Measurements from ENCODE around the gene HOXC11.

Gene HOXC11

GRCh38 chr12:53941187-53941586 is 31.7 kb upstream of the HOXC11 start:
- Histone ChIP-seq H3K27ac (peak overlapping the region in 1 of 21 experiments; percentile 42), H3K4me3 (peak overlapping the region in 1 of 7 experiments; percentile 39)

- Histone ChIP-seq H3K27ac (no peak overlapping the region), H3K4me3 (peak overlapping the region in 1 of 7 experiments; percentile 39)
Measured at GRCh38 chr12:53941750-53942149, 31.2 kb upstream of the HOXC11 start.

- H3K27ac ChIP-seq, result no peak overlapping the region
- H3K4me3 ChIP-seq, result no peak overlapping the region
Measured at GRCh38 chr12:53942467-53942997, 30.4 kb upstream of the HOXC11 start.

GRCh38 chr12:53944209-53944608 is 28.7 kb upstream of the HOXC11 start:
- Histone ChIP-seq H3K27ac (no peak overlapping the region), H3K4me3 (no peak overlapping the region)

- no peak overlapping the region for H3K4me3 ChIP-seq
- no peak overlapping the region for H3K27ac ChIP-seq
Measured at GRCh38 chr12:53944907-53945847, 27.7 kb upstream of the HOXC11 start.

DNA sequence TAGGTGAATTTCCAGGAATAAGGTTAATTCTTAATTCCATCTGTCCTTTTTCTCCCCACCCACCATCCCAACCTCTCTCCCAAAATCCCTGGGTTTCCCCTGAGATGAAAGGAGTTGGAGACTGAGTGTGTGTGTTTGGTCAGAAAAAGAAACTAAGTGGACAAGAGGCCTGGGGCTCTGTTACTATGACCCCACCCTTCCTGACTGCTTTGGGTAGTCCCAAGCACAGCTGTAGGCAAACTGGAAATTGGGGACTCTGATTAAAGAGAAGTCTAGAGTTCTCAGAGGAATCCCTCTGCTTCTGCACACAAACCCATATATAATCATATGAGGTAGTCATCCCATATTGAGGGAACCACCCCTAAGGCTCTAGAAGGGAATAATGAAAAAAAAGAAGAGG is 25.2 kb upstream of the HOXC11 start:
- H3K27ac ChIP-seq, result no peak overlapping the region

GRCh38 chr12:53948650-53949593 is 24.0 kb upstream of the HOXC11 start:
- no peak overlapping the region for H3K27ac ChIP-seq

More for the DNA sequence above, 25.2 kb upstream of the HOXC11 start:
- no peak overlapping the region for H3K4me3 ChIP-seq

GRCh38 chr12:53949631-53950436 is 23.1 kb upstream of the HOXC11 start:
- no peak overlapping the region for H3K4me3 ChIP-seq
- no peak overlapping the region for H3K27ac ChIP-seq

More at GRCh38 chr12:53948650-53949593, 24.0 kb upstream of the HOXC11 start:
- H3K4me3 ChIP-seq, result no peak overlapping the region

GRCh38 chr12:53950437-53950773 is 22.5 kb upstream of the HOXC11 start:
- Histone ChIP-seq H3K27ac (no peak overlapping the region), H3K4me3 (peak overlapping the region in 1 of 7 experiments; percentile 1)

DNA sequence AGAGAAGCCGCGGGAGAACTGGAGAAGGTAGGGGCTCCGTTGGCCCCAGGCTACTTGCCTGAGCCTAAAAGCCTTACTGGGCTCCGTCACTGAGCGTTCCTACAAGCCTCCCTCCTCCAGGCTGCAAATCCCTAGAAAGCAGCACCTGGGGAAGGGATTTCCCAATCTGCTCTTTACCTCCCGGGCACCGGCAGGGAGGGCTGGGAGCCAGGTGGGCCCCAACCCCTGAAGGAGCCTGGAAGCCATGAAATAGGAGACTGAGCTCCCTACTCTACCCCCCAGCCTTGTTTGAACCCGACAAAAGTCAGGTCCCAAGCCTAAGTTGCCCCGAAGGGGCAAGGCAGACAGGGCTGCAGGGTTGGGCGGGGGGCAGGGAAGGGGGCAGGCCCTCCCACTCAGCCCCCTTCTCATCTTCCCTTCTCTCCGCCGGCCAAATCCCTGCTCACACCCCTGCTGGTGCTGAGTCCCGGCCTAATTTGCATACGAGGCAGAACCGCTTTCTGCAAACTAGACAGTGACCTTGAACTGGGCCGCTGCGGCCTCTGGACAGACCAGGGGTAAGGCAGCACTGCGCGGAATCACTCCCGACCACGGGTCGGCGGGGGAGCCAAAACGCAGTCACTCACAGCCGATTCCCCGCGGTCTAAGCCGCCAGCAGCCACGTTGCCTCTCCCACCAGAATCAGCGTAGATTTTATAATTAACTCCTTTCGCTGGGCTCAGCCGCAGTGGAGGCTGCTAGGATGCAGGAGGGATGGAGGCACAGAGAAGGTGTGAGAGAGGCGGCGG is 21.9 kb upstream of the HOXC11 start:
- H3K4me3 ChIP-seq, result peak overlapping the region in 1 of 7 experiments; percentile 1

GRCh38 chr12:53951577-53952334 is 21.2 kb upstream of the HOXC11 start:
- Histone ChIP-seq H3K27ac (no peak overlapping the region), H3K4me3 (no peak overlapping the region)

More for the DNA sequence above, 21.9 kb upstream of the HOXC11 start:
- no peak overlapping the region for H3K27ac ChIP-seq

DNA sequence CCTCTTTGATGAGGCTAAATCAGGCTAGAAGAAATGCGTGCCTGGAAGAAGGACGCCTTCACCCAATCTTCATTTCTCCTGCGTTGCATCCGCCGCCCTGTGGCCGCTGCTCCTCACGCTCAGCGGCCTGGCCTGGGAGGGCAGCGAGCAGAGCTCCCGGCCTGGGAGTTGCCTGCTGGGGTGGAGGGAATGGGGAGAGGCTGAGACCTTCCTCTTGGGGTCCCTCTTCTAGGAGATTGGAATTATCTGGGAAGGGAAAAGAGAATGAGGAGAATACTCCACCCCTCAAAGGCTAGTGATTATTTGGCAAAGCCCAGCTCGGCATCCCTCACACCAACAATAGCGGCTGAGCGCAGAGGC is 20.6 kb upstream of the HOXC11 start:
- no peak overlapping the region for H3K4me3 ChIP-seq
- no peak overlapping the region for H3K27ac ChIP-seq

- no peak overlapping the region for H3K27ac ChIP-seq
- no peak overlapping the region for H3K4me3 ChIP-seq
Measured at GRCh38 chr12:53952871-53953734, 19.8 kb upstream of the HOXC11 start.

DNA sequence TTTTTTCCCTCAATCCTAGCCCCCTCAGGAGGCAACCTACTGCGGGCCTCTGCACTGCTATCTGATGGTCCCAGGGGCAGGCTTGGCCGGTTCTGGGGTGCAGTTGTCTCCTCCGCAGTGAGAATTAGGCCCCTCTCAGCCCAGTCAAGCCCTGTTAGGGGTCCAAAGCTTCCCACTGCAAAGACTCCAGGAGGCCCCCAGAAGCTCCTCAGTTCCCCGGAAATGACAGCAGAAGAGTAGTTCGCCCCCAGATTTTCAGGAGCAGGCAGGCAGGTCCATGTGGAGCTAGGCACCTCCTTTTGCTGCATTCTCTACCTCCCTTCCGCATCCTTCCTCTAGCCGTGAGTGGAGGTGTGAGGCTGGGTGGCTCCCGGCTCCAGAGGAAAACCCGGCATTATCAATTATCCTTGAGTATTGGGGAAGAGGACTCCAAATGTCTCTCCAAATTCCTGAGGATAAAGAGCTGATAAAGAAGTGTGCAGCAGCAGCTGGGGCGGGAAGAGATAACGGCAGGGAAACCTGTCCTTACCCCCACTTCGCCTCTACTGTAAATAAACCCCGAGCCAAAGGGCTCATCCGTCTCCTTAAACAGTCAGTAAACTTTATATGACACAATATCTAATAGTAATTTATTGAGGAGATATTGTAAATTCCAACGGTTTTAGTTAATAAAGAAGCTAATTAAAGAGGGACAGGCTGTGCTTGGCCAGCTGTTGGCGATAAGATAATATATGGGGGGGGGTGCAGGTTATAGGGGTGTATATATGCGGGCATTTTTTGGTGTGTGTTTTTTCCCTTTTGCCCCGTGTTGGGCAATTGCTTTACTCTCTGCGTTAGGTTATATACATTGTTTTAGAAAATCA is 18.9 kb upstream of the HOXC11 start:
- H3K4me3 ChIP-seq, result no peak overlapping the region
- H3K27ac ChIP-seq, result no peak overlapping the region

DNA sequence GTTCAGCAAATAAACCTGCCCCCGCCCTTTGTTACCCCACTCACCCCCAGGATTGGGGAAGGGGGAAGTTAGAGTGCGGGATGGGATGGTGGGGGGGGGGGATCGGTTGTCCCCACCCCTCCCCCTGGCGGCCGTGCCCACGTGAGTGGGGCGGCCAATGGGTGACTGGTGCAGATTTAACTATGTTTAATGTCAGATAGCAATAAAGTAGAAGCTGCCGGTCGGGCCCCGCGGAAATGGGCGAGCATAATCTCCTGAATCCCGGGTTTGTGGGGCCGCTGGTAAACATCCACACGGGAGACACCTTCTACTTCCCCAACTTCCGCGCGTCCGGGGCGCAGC is 18.3 kb upstream of the HOXC11 start, which contains the start of gene HOXC12:
Gene HOXC12, plus strand, starts transcription at position 210 of the 342 bp plus-strand sequence. Its CDS starts 27 bp downstream, at position 237.
- H3K4me3 ChIP-seq, result peak within 1 kb of the TSS in 3 of 7 experiments; percentile 2 to 19 (median 12)
- peak within 1 kb of the TSS in 3 of 21 experiments; percentile 8 to 28 (median 11) for H3K27ac ChIP-seq
